ENCODE data around the gene SLC7A8.

Gene SLC7A8

GRCh38 chr14:23117371-23118020 lies 66.0 kb downstream of the SLC7A8 start:
- TF ChIP-seq EP300 (IDR thresholded peaks at IDR 0.05; ENCODE audit: borderline replicate concordance) (no peak), FOXM1 (IDR thresholded peaks at IDR 0.05; ENCODE audit: borderline replicate concordance, low read depth) (no peak)

- TF ChIP-seq EP300 (IDR thresholded peaks at IDR 0.05; ENCODE audit: borderline replicate concordance): no peak
- no peak for TF ChIP-seq NFIC (IDR thresholded peaks at IDR 0.05)
- no peak for TF ChIP-seq CEBPB (IDR thresholded peaks at IDR 0.05)
- TF ChIP-seq MAX (IDR thresholded peaks at IDR 0.05): no peak
Observed at GRCh38 chr14:23115918-23116317, 67.5 kb downstream of the SLC7A8 start.

- TF ChIP-seq YY1 (IDR thresholded peaks at IDR 0.05; ENCODE audit: low read depth) (no peak), REST (IDR thresholded peaks at IDR 0.05; ENCODE audit: low read depth) (no peak), NFIC (IDR thresholded peaks at IDR 0.05) (no peak), FOXM1 (IDR thresholded peaks at IDR 0.05; ENCODE audit: borderline replicate concordance, low read depth) (no peak), TEAD4 (IDR thresholded peaks at IDR 0.05) (no peak), EGR1 (IDR thresholded peaks at IDR 0.05) (no peak), EP300 (IDR thresholded peaks at IDR 0.05; ENCODE audit: borderline replicate concordance) (no peak), MAX (IDR thresholded peaks at IDR 0.05) (no peak), TCF12 (IDR thresholded peaks at IDR 0.05; ENCODE audit: low read depth) (no peak), CEBPB (IDR thresholded peaks at IDR 0.05) (no peak), TAF1 (IDR thresholded peaks at IDR 0.05; ENCODE audit: low read depth) (no peak)
Observed at GRCh38 chr14:23115039-23115731, 68.3 kb downstream of the SLC7A8 start.

- no peak for TF ChIP-seq MAX (IDR thresholded peaks at IDR 0.05)
- TF ChIP-seq TEAD4 (IDR thresholded peaks at IDR 0.05): no peak
- TF ChIP-seq RAD21 (IDR thresholded peaks at IDR 0.05; ENCODE audit: low read depth): no peak
- TF ChIP-seq CEBPB (IDR thresholded peaks at IDR 0.05): no peak
- no peak for TF ChIP-seq USF1 (IDR thresholded peaks at IDR 0.05)
- TF ChIP-seq REST (IDR thresholded peaks at IDR 0.05; ENCODE audit: low read depth): no peak
- no peak for TF ChIP-seq ZBTB7A (IDR thresholded peaks at IDR 0.05; ENCODE audit: low read depth)
- no peak for TF ChIP-seq CREB1 (IDR thresholded peaks at IDR 0.05; ENCODE audit: low read depth)
- TF ChIP-seq YY1 (IDR thresholded peaks at IDR 0.05; ENCODE audit: low read depth): no peak
- TF ChIP-seq EGR1 (IDR thresholded peaks at IDR 0.05): no peak
- no peak for TF ChIP-seq TAF1 (IDR thresholded peaks at IDR 0.05; ENCODE audit: low read depth)
- no peak for TF ChIP-seq EP300 (IDR thresholded peaks at IDR 0.05; ENCODE audit: borderline replicate concordance)
- no peak for TF ChIP-seq FOXM1 (IDR thresholded peaks at IDR 0.05; ENCODE audit: borderline replicate concordance, low read depth)
- TF ChIP-seq NFIC (IDR thresholded peaks at IDR 0.05): no peak
- TF ChIP-seq TCF12 (IDR thresholded peaks at IDR 0.05; ENCODE audit: low read depth): no peak
Observed at GRCh38 chr14:23114669-23115038, 68.8 kb downstream of the SLC7A8 start.

- TF ChIP-seq FOXM1 (IDR thresholded peaks at IDR 0.05; ENCODE audit: borderline replicate concordance, low read depth) (no peak), CEBPB (IDR thresholded peaks at IDR 0.05) (no peak), YY1 (IDR thresholded peaks at IDR 0.05; ENCODE audit: low read depth) (no peak), MAX (IDR thresholded peaks at IDR 0.05) (no peak), REST (IDR thresholded peaks at IDR 0.05; ENCODE audit: low read depth) (no peak), TCF12 (IDR thresholded peaks at IDR 0.05; ENCODE audit: low read depth) (no peak), USF1 (IDR thresholded peaks at IDR 0.05) (no peak), EGR1 (IDR thresholded peaks at IDR 0.05) (no peak), CREB1 (IDR thresholded peaks at IDR 0.05; ENCODE audit: low read depth) (no peak), ZBTB7A (IDR thresholded peaks at IDR 0.05; ENCODE audit: low read depth) (no peak), NFIC (IDR thresholded peaks at IDR 0.05) (no peak)
Observed at GRCh38 chr14:23114120-23114458, 69.4 kb downstream of the SLC7A8 start.

Data from Ishikawa (cell line).